OCI-LY3 (cell line): Measurements from ENCODE around the gene CD59.
A peak's percentile ranks its signal among the peaks of the same experiment; 100 is the strongest.

Source experiments
- H2AFZ ChIP-seq: fragments of 200-600, 300-600 bp; shearing (Covaris generic); 2 replicates; pipeline ENCODE4 v1.6.0; 2014; ENCODE audit warnings: antibody characterized with exemption, low read depth, low read length
- H3K27ac ChIP-seq: fragments of 200-600, 300-600 bp; sonication (generic); 2 replicates; pipeline ENCODE4 v1.5.1; 2014; ENCODE audit warnings: mild to moderate bottlenecking, low read length, moderate library complexity, mixed read lengths
- H3K27me3 ChIP-seq: fragments of 200-600, 300-600 bp; sonication (generic); 2 replicates; pipeline ENCODE4 v1.6.1; 2014; ENCODE audit warnings: low read depth, low read length, mixed read lengths
- H3K36me3 ChIP-seq: fragments of 200-600, 300-600 bp; sonication (generic); replicated peaks from 2 replicates; pipeline ENCODE3; 2014; ENCODE audit warnings: low read depth, low read length, mixed read lengths
- H3K4me1 ChIP-seq: fragments of 300-600, 200-600 bp; sonication (generic); 2 replicates; pipeline ENCODE4 v1.6.1; 2014; ENCODE audit warnings: low read length, mixed read lengths
- H3K4me2 ChIP-seq: fragments of 200-600, 300-600 bp; sonication (generic); 2 replicates; pipeline ENCODE4 v1.6.1; 2014; ENCODE audit warnings: low read length, mixed read lengths
- H3K4me3 ChIP-seq: fragments of 300-600, 200-600 bp; sonication (generic); 2 replicates; pipeline ENCODE4 v1.5.1; 2014; ENCODE audit warnings: antibody characterized with exemption, mild to moderate bottlenecking, low read length, moderate library complexity
- H3K79me2 ChIP-seq: fragments of 300-600, 200-600 bp; shearing (Covaris generic); 2 replicates; pipeline ENCODE4 v1.6.1; 2014; ENCODE audit warnings: mild to moderate bottlenecking, low read length, mixed read lengths
- H3K9ac ChIP-seq: fragments of 300-600, 200-600 bp; shearing (Covaris generic); 2 replicates; pipeline ENCODE4 v1.6.0; 2014; ENCODE audit warnings: mild to moderate bottlenecking, low read length, moderate library complexity
- H3K9me3 ChIP-seq: fragments of 200-600, 300-600 bp; shearing (Covaris generic); 2 replicates; pipeline ENCODE4 v1.6.1; 2014; ENCODE audit warnings: low read length, mixed read lengths; ENCODE audit not compliant: insufficient read depth
- H4K20me1 ChIP-seq: fragments of 200-600, 300-600 bp; sonication (generic); 2 replicates; pipeline ENCODE4 v1.6.1; 2016; ENCODE audit warnings: low read length, mixed read lengths; ENCODE audit not compliant: insufficient read depth
- CTCF ChIP-seq: fragments of 200-600, 300-600 bp; sonication (generic); IDR thresholded peaks from 2 replicates; pipeline ENCODE4 v1.5.1; 2014; ENCODE audit warnings: antibody characterized with exemption, low read length, low read depth
- EZH2phosphoT487 ChIP-seq: fragments of 200-600 bp; shearing (Covaris generic); IDR thresholded peaks from 2 replicates; pipeline ENCODE4 v1.6.1; 2018; ENCODE audit warnings: antibody characterized with exemption, mixed run types, low read depth

CD59 gene

GRCh38 chr11:33721426-33721825, 14.8 kb downstream of the CD59 start:
- peaks cover 15% of the 10 kb centered on the region for H3K4me1 ChIP-seq
- no peaks in the 10 kb centered on the region for H3K9me3 ChIP-seq
- no peak overlapping the region for H3K27ac ChIP-seq
- no peak overlapping the region for H3K4me3 ChIP-seq
- no peak overlapping the region for H3K9ac ChIP-seq
- peaks cover 39% of the 10 kb centered on the region for H4K20me1 ChIP-seq
- H3K4me2 ChIP-seq = no peak overlapping the region
- H3K36me3 ChIP-seq = peaks cover 40% of the 10 kb centered on the region
- H3K79me2 ChIP-seq = peaks cover 37% of the 10 kb centered on the region
- H3K27me3 ChIP-seq = no peaks in the 10 kb centered on the region
- no peak for TF ChIP-seq CTCF
- TF ChIP-seq EZH2phosphoT487 = no peak
- no peak overlapping the region for H2AFZ ChIP-seq

GRCh38 chr11:33719587-33719986, 16.6 kb downstream of the CD59 start:
- no peak overlapping the region for H3K4me3 ChIP-seq
- H3K4me1 ChIP-seq = peaks cover 12% of the 10 kb centered on the region
- TF ChIP-seq EZH2phosphoT487 (no peak), CTCF (no peak)
- peaks cover 30% of the 10 kb centered on the region for H4K20me1 ChIP-seq
- H3K27me3 ChIP-seq = no peaks in the 10 kb centered on the region
- H3K9me3 ChIP-seq = no peaks in the 10 kb centered on the region
- H3K9ac ChIP-seq = no peak overlapping the region
- H3K27ac ChIP-seq = no peak overlapping the region
- peaks cover 40% of the 10 kb centered on the region for H3K36me3 ChIP-seq
- H3K79me2 ChIP-seq = peaks cover 25% of the 10 kb centered on the region
- H3K4me2 ChIP-seq = no peak overlapping the region
- no peak overlapping the region for H2AFZ ChIP-seq

DNA sequence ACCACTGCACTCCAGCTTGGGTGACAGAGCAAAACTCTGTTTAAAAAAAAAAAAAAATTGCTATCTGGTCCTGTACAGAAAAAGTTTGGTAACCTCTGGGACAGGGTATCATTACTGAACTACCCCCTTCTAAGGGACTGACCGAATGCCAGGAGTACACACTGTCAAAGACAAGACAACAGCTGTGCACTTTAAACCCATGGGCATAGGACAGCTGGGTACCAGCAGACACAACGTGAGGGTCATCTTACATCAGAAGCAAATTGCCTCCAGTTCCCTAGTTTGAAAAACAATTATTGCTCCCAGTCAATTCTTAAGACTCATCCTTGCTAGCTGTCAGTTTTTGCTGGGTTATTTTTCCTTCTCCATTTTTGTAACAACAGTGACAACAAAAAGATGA, 17.8 kb downstream of the CD59 start:
- Histone ChIP-seq H2AFZ (no peak overlapping the region), H3K9me3 (no peaks in the 10 kb centered on the region), H3K36me3 (peaks cover 45% of the 10 kb centered on the region), H3K4me2 (no peak overlapping the region), H4K20me1 (peaks cover 18% of the 10 kb centered on the region), H3K27ac (no peak overlapping the region), H3K27me3 (no peaks in the 10 kb centered on the region), H3K4me1 (peaks cover 10% of the 10 kb centered on the region; the same call in 1 of the 2 replicates), H3K4me3 (no peak overlapping the region), H3K9ac (no peak overlapping the region), H3K79me2 (peaks cover 13% of the 10 kb centered on the region)
- TF ChIP-seq CTCF (no peak), EZH2phosphoT487 (no peak)

GRCh38 chr11:33716243-33716642, 20.0 kb downstream of the CD59 start:
- H4K20me1 ChIP-seq = peaks cover 3% of the 10 kb centered on the region; the same call in 1 of the 2 replicates
- peaks cover 38% of the 10 kb centered on the region for H3K36me3 ChIP-seq
- H3K4me2 ChIP-seq = no peak overlapping the region
- no peak overlapping the region for H3K27ac ChIP-seq
- H3K4me3 ChIP-seq = no peak overlapping the region
- TF ChIP-seq EZH2phosphoT487 = no peak
- TF ChIP-seq CTCF = peak; percentile 55
- H3K9ac ChIP-seq = no peak overlapping the region
- H3K79me2 ChIP-seq = no peaks in the 10 kb centered on the region
- no peaks in the 10 kb centered on the region for H3K9me3 ChIP-seq
- no peaks in the 10 kb centered on the region for H3K4me1 ChIP-seq
- H2AFZ ChIP-seq = no peak overlapping the region
- no peaks in the 10 kb centered on the region for H3K27me3 ChIP-seq
